SK-N-MC (cell line): ENCODE data around the gene CNTN3.

Source experiments
- DNase-seq: peaks from one replicate; pipeline ENCODE4 v3.0.0-alpha.2; 2011; ENCODE audit warnings: low read depth, low spot score
- H3K27ac ChIP-seq: fragments of 200-600 bp; sonication (generic); 2 replicates; pipeline ENCODE4 v1.5.1; 2016; ENCODE audit warnings: mixed run types
- H3K36me3 ChIP-seq: fragments of 200-600 bp; sonication (generic); 2 replicates; pipeline ENCODE4 v1.6.1; 2017; ENCODE audit warnings: antibody characterized with exemption, low read length, mixed read lengths; ENCODE audit not compliant: insufficient read depth
- H3K4me3 ChIP-seq: fragments of 200-600 bp; sonication (generic); 2 replicates; pipeline ENCODE4 v1.5.1; 2016
- H3K9ac ChIP-seq: fragments of 200-600 bp; sonication (generic); 2 replicates; pipeline ENCODE4 v1.8.0; 2017; ENCODE audit warnings: mixed run types, mixed read lengths; ENCODE audit not compliant: insufficient read length
- H3K9me3 ChIP-seq: fragments of 200-600 bp; sonication (generic); 2 replicates; pipeline ENCODE4 v1.6.1; 2017; ENCODE audit warnings: low read depth, mild to moderate bottlenecking, antibody characterized with exemption, low read length, moderate library complexity, mixed read lengths
- EZH2 ChIP-seq: fragments of 200-600 bp; sonication (generic); IDR thresholded peaks from one replicate; pipeline ENCODE4 v1.6.1; 2017; ENCODE audit warnings: antibody characterized with exemption
- FOXP2 ChIP-seq: optimal IDR thresholded peaks from 2 replicates; pipeline ENCODE3; 2011; ENCODE audit warnings: mild to moderate bottlenecking, moderate library complexity; ENCODE audit not compliant: insufficient read depth; ENCODE audit errors: extremely low read length, control extremely low read depth
- POLR2AphosphoS5 ChIP-seq: IDR thresholded peaks from 2 replicates; pipeline ENCODE4 v1.6.1; 2012; ENCODE audit warnings: mild to moderate bottlenecking, low read depth, low read length, borderline replicate concordance

Gene CNTN3

DNA sequence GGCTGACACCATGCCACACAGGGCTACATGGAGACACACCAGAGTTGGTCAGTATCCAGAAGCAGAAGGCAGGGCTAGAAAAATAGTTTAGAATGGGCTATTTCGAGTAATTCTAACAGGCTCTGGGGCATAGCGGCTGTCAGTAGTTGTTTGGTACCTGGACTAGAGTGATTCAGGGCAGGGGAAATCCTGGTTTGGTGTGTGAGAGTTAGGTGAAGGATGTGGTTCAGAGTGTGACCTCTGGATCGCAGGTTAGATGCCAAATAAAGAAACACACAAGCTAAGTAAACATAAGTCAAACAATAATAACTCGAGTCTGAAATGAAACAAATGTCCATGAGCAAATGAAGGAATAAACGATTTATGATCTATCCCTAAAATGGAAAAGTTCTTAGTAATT is 31.5 kb downstream of the CNTN3 start:
- DNase-seq: no peak
- TF ChIP-seq EZH2 (no peak), FOXP2 (no peak), POLR2AphosphoS5 (no peak)
- no peaks in the 10 kb centered on the region for H3K36me3 ChIP-seq
- no peak overlapping the region for H3K9ac ChIP-seq
- H3K9me3 ChIP-seq: no peaks in the 10 kb centered on the region
- no peak overlapping the region for H3K4me3 ChIP-seq
- no peak overlapping the region for H3K27ac ChIP-seq

DNA sequence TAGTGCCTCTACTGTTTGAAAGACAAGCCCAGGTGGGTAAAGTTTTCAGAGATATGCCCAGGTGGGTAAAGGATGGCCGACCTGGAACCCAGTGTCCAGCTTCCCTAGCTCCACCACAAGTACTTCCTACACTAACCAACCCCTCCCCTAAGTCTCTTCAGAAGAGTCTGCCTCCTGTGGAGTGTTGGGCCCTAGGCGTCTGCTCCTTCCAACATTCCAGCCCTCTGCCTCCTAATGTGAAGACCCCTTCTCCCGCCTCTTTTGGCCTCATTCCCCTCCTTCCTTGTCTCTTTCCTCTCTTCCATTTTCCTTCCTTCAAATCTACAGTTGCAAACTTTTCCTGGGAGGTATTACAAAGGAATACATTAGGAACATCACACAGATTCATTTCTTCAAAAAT is 38.6 kb downstream of the CNTN3 start:
- no peaks in the 10 kb centered on the region for H3K9me3 ChIP-seq
- no peak overlapping the region for H3K4me3 ChIP-seq
- TF ChIP-seq POLR2AphosphoS5: no peak
- no peak for TF ChIP-seq EZH2
- TF ChIP-seq FOXP2: no peak
- H3K27ac ChIP-seq: no peak overlapping the region
- no peak overlapping the region for H3K9ac ChIP-seq
- no peaks in the 10 kb centered on the region for H3K36me3 ChIP-seq
- DNase-seq: no peak

DNA sequence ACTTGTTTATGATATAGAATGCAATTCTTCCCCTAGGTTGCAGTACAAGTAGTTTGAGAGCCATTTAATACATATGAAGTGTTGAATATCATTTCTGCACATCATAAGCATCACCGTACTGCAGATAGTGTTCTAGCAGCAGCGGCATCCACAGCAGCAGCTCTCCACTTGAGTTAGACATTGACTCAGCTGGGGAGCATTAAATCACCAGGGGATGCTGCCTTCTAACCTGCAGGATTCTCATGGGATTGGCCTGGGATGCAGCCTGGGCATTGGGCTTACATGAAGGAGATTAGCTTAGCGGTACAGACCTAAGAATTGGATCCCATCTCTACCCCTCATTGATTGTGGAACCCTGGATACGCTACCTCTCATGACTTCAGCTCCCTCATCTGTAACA is 43.3 kb downstream of the CNTN3 start:
- H3K9me3 ChIP-seq: no peaks in the 10 kb centered on the region
- no peak overlapping the region for H3K9ac ChIP-seq
- no peak for TF ChIP-seq FOXP2
- TF ChIP-seq EZH2: no peak
- TF ChIP-seq POLR2AphosphoS5: no peak
- DNase-seq: no peak
- H3K27ac ChIP-seq: no peak overlapping the region
- H3K4me3 ChIP-seq: no peak overlapping the region
- H3K36me3 ChIP-seq: no peaks in the 10 kb centered on the region
